Measurements from ENCODE around the gene HPSE2. TPM values are rescaled to one million over a fixed set of nuclear protein-coding genes. Genes with fewer than 3 reads are reported as not detected.

HPSE2 gene
- total and polyA plus RNA-seq, 4 donors = 0.05 TPM; not detected in 3

GRCh38 chr10:98833542-98833941, 402.1 kb downstream of the HPSE2 start:
- Histone ChIP-seq H3K4me1 (ENCODE audit: control insufficient read depth in 4 of 4, insufficient read depth in 4 of 4, low read length in 3 of 4) (no peaks in the 10 kb centered on the region), H3K9ac (ENCODE audit: low read depth in 1 of 2, low read length in 2 of 2) (no peak overlapping the region), H3K27me3 (ENCODE audit: control insufficient read depth in 4 of 4, insufficient read depth in 4 of 4, low read length in 3 of 4) (peaks cover 0 to 5% (median 0%) of the 10 kb centered on the region in 4 donors), H3K9me3 (ENCODE audit: control insufficient read depth in 4 of 4, low read length in 3 of 4) (no peaks in the 10 kb centered on the region), H3K27ac (ENCODE audit: low read depth in 1 of 2, low read length in 2 of 2) (no peak overlapping the region), H3K36me3 (ENCODE audit: control insufficient read depth in 4 of 4, insufficient read depth in 3 of 4, low read depth in 1 of 4, low read length in 3 of 4) (no peaks in the 10 kb centered on the region), H3K4me3 (ENCODE audit: low read depth in 1 of 3, low read length in 3 of 3) (no peak overlapping the region)
- TF ChIP-seq, protein P1, sequence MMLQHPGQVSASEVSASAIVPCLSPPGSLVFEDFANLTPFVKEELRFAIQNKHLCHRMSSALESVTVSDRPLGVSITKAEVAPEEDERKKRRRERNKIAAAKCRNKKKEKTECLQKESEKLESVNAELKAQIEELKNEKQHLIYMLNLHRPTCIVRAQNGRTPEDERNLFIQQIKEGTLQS (IDR thresholded peaks at IDR 0.05) = no peak
- TF ChIP-seq RXRA (IDR thresholded peaks at IDR 0.05) = no peak
- no peak for TF ChIP-seq EGR1 (IDR thresholded peaks at IDR 0.05; ENCODE audit: low read depth in 2 of 2)
- 68% methylated on average over 1 of the region's 1 CpG for WGBS
- DNase-seq (ENCODE audit: low spot score) = no peak

- Histone ChIP-seq H3K9me3 (ENCODE audit: control insufficient read depth in 4 of 4, low read length in 3 of 4) (no peaks in the 10 kb centered on the region), H3K4me3 (ENCODE audit: low read depth in 1 of 3, low read length in 3 of 3) (no peak overlapping the region), H3K27ac (ENCODE audit: low read depth in 1 of 2, low read length in 2 of 2) (no peak overlapping the region), H3K27me3 (ENCODE audit: control insufficient read depth in 4 of 4, insufficient read depth in 4 of 4, low read length in 3 of 4) (peaks cover 0 to 5% (median 0%) of the 10 kb centered on the region in 4 donors), H3K9ac (ENCODE audit: low read depth in 1 of 2, low read length in 2 of 2) (no peak overlapping the region), H3K36me3 (ENCODE audit: control insufficient read depth in 4 of 4, insufficient read depth in 3 of 4, low read depth in 1 of 4, low read length in 3 of 4) (no peaks in the 10 kb centered on the region), H3K4me1 (ENCODE audit: control insufficient read depth in 4 of 4, insufficient read depth in 4 of 4, low read length in 3 of 4) (no peaks in the 10 kb centered on the region)
- 73% methylated on average over 2 of the region's 2 CpGs for WGBS
- DNase-seq (ENCODE audit: low spot score) = no peak
- TF ChIP-seq YY1 (IDR thresholded peaks at IDR 0.05) (no peak), EGR1 (IDR thresholded peaks at IDR 0.05; ENCODE audit: low read depth in 2 of 2) (no peak), NR2F2 (IDR thresholded peaks at IDR 0.05) (no peak), ZBTB33 (IDR thresholded peaks at IDR 0.05) (no peak), JUND (IDR thresholded peaks at IDR 0.05) (no peak), REST (IDR thresholded peaks at IDR 0.05) (no peak), HNF4G (IDR thresholded peaks at IDR 0.05) (no peak), RAD21 (IDR thresholded peaks at IDR 0.05) (no peak), RXRA (IDR thresholded peaks at IDR 0.05) (no peak)
- TF ChIP-seq, protein P2, sequence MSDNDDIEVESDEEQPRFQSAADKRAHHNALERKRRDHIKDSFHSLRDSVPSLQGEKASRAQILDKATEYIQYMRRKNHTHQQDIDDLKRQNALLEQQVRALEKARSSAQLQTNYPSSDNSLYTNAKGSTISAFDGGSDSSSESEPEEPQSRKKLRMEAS (IDR thresholded peaks at IDR 0.05) = no peak
- TF ChIP-seq, protein P1 (IDR thresholded peaks at IDR 0.05) = no peak
- TF ChIP-seq, protein P3, sequence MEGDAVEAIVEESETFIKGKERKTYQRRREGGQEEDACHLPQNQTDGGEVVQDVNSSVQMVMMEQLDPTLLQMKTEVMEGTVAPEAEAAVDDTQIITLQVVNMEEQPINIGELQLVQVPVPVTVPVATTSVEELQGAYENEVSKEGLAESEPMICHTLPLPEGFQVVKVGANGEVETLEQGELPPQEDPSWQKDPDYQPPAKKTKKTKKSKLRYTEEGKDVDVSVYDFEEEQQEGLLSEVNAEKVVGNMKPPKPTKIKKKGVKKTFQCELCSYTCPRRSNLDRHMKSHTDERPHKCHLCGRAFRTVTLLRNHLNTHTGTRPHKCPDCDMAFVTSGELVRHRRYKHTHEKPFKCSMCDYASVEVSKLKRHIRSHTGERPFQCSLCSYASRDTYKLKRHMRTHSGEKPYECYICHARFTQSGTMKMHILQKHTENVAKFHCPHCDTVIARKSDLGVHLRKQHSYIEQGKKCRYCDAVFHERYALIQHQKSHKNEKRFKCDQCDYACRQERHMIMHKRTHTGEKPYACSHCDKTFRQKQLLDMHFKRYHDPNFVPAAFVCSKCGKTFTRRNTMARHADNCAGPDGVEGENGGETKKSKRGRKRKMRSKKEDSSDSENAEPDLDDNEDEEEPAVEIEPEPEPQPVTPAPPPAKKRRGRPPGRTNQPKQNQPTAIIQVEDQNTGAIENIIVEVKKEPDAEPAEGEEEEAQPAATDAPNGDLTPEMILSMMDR (IDR thresholded peaks at IDR 0.05; ENCODE audit: low read depth, low read length, missing input control) = no peak
Measured at GRCh38 chr10:98832738-98833137, 402.9 kb downstream of the HPSE2 start.
